ENCODE results near the gene IMMP1L.

Gene IMMP1L

GRCh38 chr11:31387379-31387778 lies 122.0 kb downstream of the IMMP1L start:
- no peak for DNase-seq (ENCODE audit: low read depth in 2 of 2)

GRCh38 chr11:31383116-31383515 lies 126.3 kb downstream of the IMMP1L start:
- no peak for DNase-seq (ENCODE audit: low read depth in 2 of 2)

Measured in fibroblast of skin of left biceps (primary cell).